Endothelial cell of umbilical vein (primary cell): ENCODE results near the gene RABGAP1. TPM values are rescaled to one million over a fixed set of nuclear protein-coding genes. Genes with fewer than 3 reads are reported as not detected.
A peak's percentile ranks its signal among the peaks of the same experiment; 100 is the strongest.

Source experiments
- BruUV-seq: library from RNA; stranded (reverse); fragments of 400-500 nt; replicated peaks from 2 replicates; lab custom pipeline; 2021; lab: Mats Ljungman, UMichigan
- CTCF ChIA-PET: fragments of 300-600, 350-600 bp; sonication (Branson Sonifier 250); formaldehyde crosslinking; loops from one replicate; lab custom pipeline; 2021; ENCODE audit warnings: antibody characterized with exemption, inconsistent platforms; lab: Charles Lee
- POLR2A ChIA-PET: fragments of 300-600, 350-600 bp; sonication (Branson Sonifier 250); formaldehyde crosslinking; loops from one replicate; lab custom pipeline; 2021; ENCODE audit warnings: antibody characterized with exemption, inconsistent platforms; lab: Charles Lee
- DNase-seq: peaks from one replicate; pipeline ENCODE4 v3.0.0-alpha.2; 2011; ENCODE audit warnings: low read depth, low spot score
- FAIRE-seq: peaks from 2 replicates; lab custom pipeline; 2011; peaks lifted over from hg19 to GRCh38; lab: Jason Lieb, UNC
- H2AFZ ChIP-seq: 2 replicates; pipeline ENCODE4 v1.6.0; 2012; ENCODE audit warnings: low read depth, low read length, control low read depth, inconsistent platforms
- H3K27ac ChIP-seq: 2 replicates; pipeline ENCODE4 v1.5.1; 2011; ENCODE audit warnings: low read depth, mild to moderate bottlenecking, control low read depth, low read length, moderate library complexity; ENCODE audit not compliant: insufficient read depth
- H3K27me3 ChIP-seq, 2 experiments: 2 replicates each; pipeline versions ENCODE4 v1.6.0 to v1.6.1; 2011; ENCODE audit warnings: low read length in 2 of 2, mixed read lengths in 1 of 2; ENCODE audit not compliant: control insufficient read depth in 2 of 2, insufficient read depth in 2 of 2
- H3K36me3 ChIP-seq, 2 experiments: 2 replicates in 1 of 2; 3 replicates in 1 of 2; pipeline ENCODE4 v1.5.1; 2011; ENCODE audit warnings: low read length in 2 of 2, mild to moderate bottlenecking in 1 of 2, moderate library complexity in 1 of 2; ENCODE audit not compliant: control insufficient read depth in 2 of 2, insufficient read depth in 2 of 2; ENCODE audit errors: extremely low read depth in 1 of 2
- H3K4me1 ChIP-seq: 3 replicates; pipeline ENCODE4 v1.5.1; 2011; ENCODE audit warnings: mild to moderate bottlenecking, low read length; ENCODE audit not compliant: control insufficient read depth, insufficient read depth; ENCODE audit errors: extremely low read depth
- H3K4me2 ChIP-seq: 2 replicates; pipeline ENCODE4 v1.6.1; 2011; ENCODE audit warnings: low read length, control low read depth, mixed read lengths; ENCODE audit not compliant: insufficient read depth
- H3K4me3 ChIP-seq, 3 experiments: fragments of 200-600 bp in 1 of 3; sonication (generic), shearing (Covaris generic) in 1 of 3; replicated peaks in 1 of 3; 2 replicates each; pipeline ENCODE4 v1.5.1; 2011 to 2016; ENCODE audit warnings: control low read depth in 3 of 3, low read length in 3 of 3, mild to moderate bottlenecking in 2 of 3, inconsistent platforms in 1 of 3, low read depth in 1 of 3, moderate library complexity in 1 of 3; ENCODE audit not compliant: insufficient read depth in 1 of 3
- H3K79me2 ChIP-seq: 2 replicates; pipeline ENCODE4 v1.6.0; 2012; ENCODE audit warnings: low read length, inconsistent platforms; ENCODE audit not compliant: control insufficient read depth, insufficient read depth
- H3K9ac ChIP-seq: replicated peaks from 2 replicates; pipeline ENCODE3; 2011; ENCODE audit warnings: low read length, control low read depth; ENCODE audit not compliant: insufficient read depth; ENCODE audit errors: extremely low read depth
- H3K9me1 ChIP-seq: replicated peaks from 3 replicates; pipeline ENCODE4 v1.6.0; 2011; ENCODE audit warnings: mild to moderate bottlenecking, low read length; ENCODE audit not compliant: control insufficient read depth, insufficient read depth; ENCODE audit errors: extremely low read depth
- H3K9me3 ChIP-seq: replicated peaks from 2 replicates; pipeline ENCODE4 v1.5.1; 2012; ENCODE audit warnings: low read length, inconsistent platforms; ENCODE audit not compliant: control insufficient read depth, insufficient read depth
- H4K20me1 ChIP-seq: replicated peaks from 2 replicates; pipeline ENCODE3; 2011; ENCODE audit warnings: mild to moderate bottlenecking, low read length; ENCODE audit not compliant: control insufficient read depth, insufficient read depth; ENCODE audit errors: extremely low read depth
- EZH2 ChIP-seq: IDR thresholded peaks from 2 replicates; pipeline ENCODE4 v1.6.1; 2012; ENCODE audit warnings: borderline replicate concordance, low read depth, mild to moderate bottlenecking, moderate library complexity, low read length, inconsistent platforms; ENCODE audit not compliant: severe bottlenecking
- FOS ChIP-seq: IDR thresholded peaks from 2 replicates; pipeline ENCODE4 v1.6.1; 2011; ENCODE audit warnings: mild to moderate bottlenecking, low read length, moderate library complexity, borderline replicate concordance; ENCODE audit not compliant: insufficient read depth
- GATA2 ChIP-seq: IDR thresholded peaks from 2 replicates; pipeline ENCODE4 v1.7.0; 2011; ENCODE audit warnings: low read depth, mild to moderate bottlenecking, moderate library complexity, mixed read lengths, low read length; ENCODE audit not compliant: insufficient read length, insufficient read depth
- JUN ChIP-seq: IDR thresholded peaks from 2 replicates; pipeline ENCODE4 v1.6.1; 2011; ENCODE audit warnings: borderline replicate concordance, low read depth; ENCODE audit not compliant: insufficient read length, insufficient read depth
- MYC ChIP-seq: IDR thresholded peaks from one replicate; pipeline ENCODE4 v1.6.1; 2011; ENCODE audit warnings: mild to moderate bottlenecking, low read depth, low read length
- POLR2A ChIP-seq: IDR thresholded peaks from 2 replicates; pipeline ENCODE4 v1.6.1; 2012; ENCODE audit warnings: low read depth, mild to moderate bottlenecking, control low read depth, low read length
- POLR2AphosphoS5 ChIP-seq: IDR thresholded peaks from 2 replicates; pipeline ENCODE4 v1.6.1; 2012; ENCODE audit warnings: low read depth, mild to moderate bottlenecking, control low read depth, low read length, moderate library complexity; ENCODE audit not compliant: insufficient read depth
- dilution Hi-C: fragments of 300-500 bp; cut with MboI; formaldehyde crosslinking; loops from one replicate; pipeline ENCODE4 v1.15.0; 2019; ENCODE audit warnings: low sequenced_read_pairs; ENCODE audit not compliant: extremely low pct_ligation_motif_present
- intact Hi-C: fragments of 100-400 bp; cut with micrococcal nuclease; formaldehyde crosslinking; loops from one replicate; pipeline ENCODE4 v1.10.0; 2022
- polyA plus RNA-seq, 4 experiments: library from polyadenylated mRNA; depleted of rRNA in 3 of 4; stranded (reverse) in 3 of 4; unstranded in 1 of 4; fragments of >200 nt; gene quantifications; 2 replicates each; pipeline versions ENCODE4 v1.2.1 to v1.2.3, GENCODE V29; 2011 to 2012; ENCODE audit warnings: missing spikeins in 1 of 4
- total RNA-seq: library from RNA; stranded (reverse); gene quantifications from 2 replicates; pipeline ENCODE4 v1.2.3, GENCODE V29; 2021
- TF ChIP-seq, protein P1 (sequence below), 2 donors: IDR thresholded peaks; 1 replicate in 1 of 2; 2 replicates in 1 of 2; pipeline ENCODE4 v1.5.1; 2011; ENCODE audit warnings: low read length in 2 of 2, mild to moderate bottlenecking in 2 of 2, moderate library complexity in 2 of 2, control low read depth in 1 of 2, inconsistent platforms in 1 of 2, low read depth in 1 of 2; ENCODE audit not compliant: insufficient read depth in 1 of 2; ENCODE audit errors: extremely low read depth in 1 of 2

Gene RABGAP1
- total and polyA plus RNA-seq, 2 donors (not counting 3 experiments of a cell fraction or from before 2014, with no cell fraction given), result 19.0 to 53.6 TPM

DNA sequence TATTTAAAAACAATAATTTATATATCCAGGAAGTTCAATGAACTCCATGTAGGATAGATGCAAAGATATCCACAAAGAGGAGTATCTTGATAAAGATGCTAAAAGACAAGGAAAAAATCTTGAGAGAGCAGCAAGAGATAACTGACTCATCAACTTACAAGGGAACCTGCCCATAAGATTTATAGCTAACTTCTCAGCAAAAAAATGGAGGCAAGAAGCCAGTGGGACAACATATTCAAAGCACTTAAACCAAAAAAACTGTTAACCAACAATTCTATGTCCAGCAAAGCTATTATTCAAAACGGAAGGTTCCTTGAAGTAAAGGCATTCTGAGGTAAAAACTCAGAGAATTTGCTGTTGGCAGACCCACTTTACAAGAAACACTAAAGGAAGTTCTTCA, 20.3 kb downstream of the RABGAP1 start:
- BruUV-seq, result no TSS peak
- Histone ChIP-seq H3K4me2 (no peak overlapping the region), H3K79me2 (no peaks in the 10 kb centered on the region), H3K36me3 (peaks cover 2 to 8% of the 10 kb centered on the region in 2 experiments), H3K9me3 (no peaks in the 10 kb centered on the region), H4K20me1 (no peaks in the 10 kb centered on the region), H3K4me3 (no peak overlapping the region), H2AFZ (no peak overlapping the region), H3K27me3 (no peaks in the 10 kb centered on the region), H3K9ac (no peak overlapping the region), H3K27ac (no peak overlapping the region), H3K9me1 (no peaks in the 10 kb centered on the region), H3K4me1 (no peaks in the 10 kb centered on the region)
- intact Hi-C loops (no loop called here), dilution Hi-C loops (no loop called here)
- ChIA-PET POLR2A (no interaction called here), CTCF (interaction anchor here (1.0 kb wide), 2 partner anchors 14 to 60 kb away, joined by 3 read pairs; no protein-coding TSS in a partner anchor)
- FAIRE-seq (no peak), DNase-seq (no peak)
- no peak for TF ChIP-seq POLR2AphosphoS5
- no peak for TF ChIP-seq MYC
- no peak for TF ChIP-seq JUN
- TF ChIP-seq GATA2, result no peak

GRCh38 chr9:122975196-122975595, 34.4 kb downstream of the RABGAP1 start:
- POLR2A ChIA-PET, result interaction anchor here (2.5 kb wide), 1 partner anchor 34 kb away, joined by 6 read pairs; the partner anchor contains the start of gene RABGAP1
- H3K27me3 ChIP-seq, result no peaks in the 10 kb centered on the region
- H3K4me2 ChIP-seq, result peak overlapping the region; percentile 60
- peak overlapping the region in 1 of 3 experiments; percentile 10 for H3K4me3 ChIP-seq
- peak; percentile 81 for DNase-seq
- dilution Hi-C loops (no loop called here), intact Hi-C loops (loop anchor here (5.0 kb wide), 1 partner anchor 33 kb away; the partner anchor contains the start of gene RABGAP1)
- H3K9me3 ChIP-seq, result no peaks in the 10 kb centered on the region
- peaks cover 16% of the 10 kb centered on the region for H3K4me1 ChIP-seq
- H3K36me3 ChIP-seq, result no peaks in the 10 kb centered on the region
- CTCF ChIA-PET, result interaction anchor here (0.9 to 2.1 kb wide), 8 partner anchors 9 to 74 kb away, joined by 3 to 8 read pairs (median 3); partner anchors contain the start of gene ZBTB6
- TF ChIP-seq MYC, result no peak
- no peak for TF ChIP-seq GATA2
- no peak for TF ChIP-seq FOS
- TF ChIP-seq POLR2A, result no peak
- no peak for TF ChIP-seq JUN
- no peak for TF ChIP-seq POLR2AphosphoS5
- TF ChIP-seq EZH2, result no peak
- TF ChIP-seq, protein P1, sequence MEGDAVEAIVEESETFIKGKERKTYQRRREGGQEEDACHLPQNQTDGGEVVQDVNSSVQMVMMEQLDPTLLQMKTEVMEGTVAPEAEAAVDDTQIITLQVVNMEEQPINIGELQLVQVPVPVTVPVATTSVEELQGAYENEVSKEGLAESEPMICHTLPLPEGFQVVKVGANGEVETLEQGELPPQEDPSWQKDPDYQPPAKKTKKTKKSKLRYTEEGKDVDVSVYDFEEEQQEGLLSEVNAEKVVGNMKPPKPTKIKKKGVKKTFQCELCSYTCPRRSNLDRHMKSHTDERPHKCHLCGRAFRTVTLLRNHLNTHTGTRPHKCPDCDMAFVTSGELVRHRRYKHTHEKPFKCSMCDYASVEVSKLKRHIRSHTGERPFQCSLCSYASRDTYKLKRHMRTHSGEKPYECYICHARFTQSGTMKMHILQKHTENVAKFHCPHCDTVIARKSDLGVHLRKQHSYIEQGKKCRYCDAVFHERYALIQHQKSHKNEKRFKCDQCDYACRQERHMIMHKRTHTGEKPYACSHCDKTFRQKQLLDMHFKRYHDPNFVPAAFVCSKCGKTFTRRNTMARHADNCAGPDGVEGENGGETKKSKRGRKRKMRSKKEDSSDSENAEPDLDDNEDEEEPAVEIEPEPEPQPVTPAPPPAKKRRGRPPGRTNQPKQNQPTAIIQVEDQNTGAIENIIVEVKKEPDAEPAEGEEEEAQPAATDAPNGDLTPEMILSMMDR (IDR thresholded peaks at IDR 0.05; ENCODE audit: extremely low read depth in 1 of 2, insufficient read depth in 1 of 2, low read depth in 1 of 2, low read length in 2 of 2), result no peak
- no peaks in the 10 kb centered on the region for H4K20me1 ChIP-seq
- peak overlapping the region; percentile 21 for H2AFZ ChIP-seq
- no TSS peak for BruUV-seq
- FAIRE-seq, result peak; percentile 77
- peak overlapping the region; percentile 48 for H3K27ac ChIP-seq
- no peaks in the 10 kb centered on the region for H3K9me1 ChIP-seq
- peaks cover 4% of the 10 kb centered on the region for H3K79me2 ChIP-seq
- H3K9ac ChIP-seq, result peak overlapping the region; percentile 5
